B cell (primary cell): ENCODE measurements around the gene ARHGAP42.

Experiments
- CTCF ChIP-seq: fragments of 200-600 bp; IDR thresholded peaks from one replicate; pipeline ENCODE4 v1.8.0; 2022; ENCODE audit warnings: antibody characterized with exemption, mild to moderate bottlenecking
- EZH2 ChIP-seq: IDR thresholded peaks from 2 replicates; pipeline ENCODE4 v1.6.1; 2012; ENCODE audit warnings: borderline replicate concordance, low read depth, mild to moderate bottlenecking, moderate library complexity, low read length; ENCODE audit not compliant: insufficient read depth, poor library complexity, severe bottlenecking

- TF ChIP-seq CTCF (no peak), EZH2 (no peak)
Measured at GRCh38 chr11:100639140-100639539, 47.9 kb upstream of the ARHGAP42 start.
